Fibroblast of gingiva (primary cell): ENCODE measurements around the gene SPAG4.

Experiments
- DNase-seq: peaks from one replicate; pipeline ENCODE4 v3.0.0-alpha.2; 2011; ENCODE audit warnings: low read depth

Gene SPAG4

GRCh38 chr20:35600176-35600992 lies 15.2 kb upstream of the SPAG4 start:
- no peak for DNase-seq

- peak; percentile 63 for DNase-seq
These were observed 14.3 kb upstream of the SPAG4 start for GRCh38 chr20:35600993-35601973.

GRCh38 chr20:35601990-35602389 lies 13.6 kb upstream of the SPAG4 start:
- no peak for DNase-seq

GRCh38 chr20:35602851-35603495 lies 12.7 kb upstream of the SPAG4 start:
- DNase-seq = no peak

- no peak for DNase-seq
These were observed 11.8 kb upstream of the SPAG4 start for GRCh38 chr20:35603695-35604448.

GRCh38 chr20:35604449-35604747 lies 11.2 kb upstream of the SPAG4 start:
- no peak for DNase-seq

- DNase-seq = no peak
These were observed 9.5 kb upstream of the SPAG4 start for GRCh38 chr20:35606127-35606526.

GRCh38 chr20:35607003-35607735 lies 8.5 kb upstream of the SPAG4 start:
- DNase-seq = no peak

- DNase-seq = no peak
These were observed 4.7 kb upstream of the SPAG4 start for GRCh38 chr20:35610833-35611427.

GRCh38 chr20:35611482-35611881 lies 4.1 kb upstream of the SPAG4 start:
- DNase-seq = no peak

GRCh38 chr20:35616465-35617396 lies 1.1 kb downstream of the SPAG4 start:
- DNase-seq = peak; percentile 99

GRCh38 chr20:35617397-35618262 lies 2.0 kb downstream of the SPAG4 start:
- peak; percentile 27 for DNase-seq

GRCh38 chr20:35618263-35619131 lies 2.9 kb downstream of the SPAG4 start:
- DNase-seq = no peak

GRCh38 chr20:35619196-35620095 lies 3.8 kb downstream of the SPAG4 start:
- DNase-seq = peak; percentile 76

GRCh38 chr20:35620818-35621559 lies 5.4 kb downstream of the SPAG4 start:
- DNase-seq = no peak

GRCh38 chr20:35621560-35621946 lies 5.9 kb downstream of the SPAG4 start:
- DNase-seq = no peak
